Mucosa of stomach (tissue), 1 donor: ENCODE results near the gene CNNM1.

ENCODE experiments used
- H3K27me3 ChIP-seq: one replicate; pipeline ENCODE4 v1.7.0; 2013; ENCODE audit warnings: mild to moderate bottlenecking, low read length; ENCODE audit not compliant: control insufficient read depth, insufficient read depth
- H3K36me3 ChIP-seq: one replicate; pipeline ENCODE4 v1.7.0; 2013; ENCODE audit warnings: low read length; ENCODE audit not compliant: control insufficient read depth, insufficient read depth
- H3K4me1 ChIP-seq: one replicate; pipeline ENCODE4 v1.7.0; 2013; ENCODE audit warnings: mild to moderate bottlenecking, low read length; ENCODE audit not compliant: control insufficient read depth, insufficient read depth
- H3K4me3 ChIP-seq: one replicate; pipeline ENCODE4 v1.7.0; 2013; ENCODE audit warnings: low read length
- H3K9ac ChIP-seq: one replicate; pipeline ENCODE4 v1.7.0; 2013; ENCODE audit warnings: mild to moderate bottlenecking, low read length, moderate library complexity
- H3K9me3 ChIP-seq: one replicate; pipeline ENCODE4 v1.7.0; 2013; ENCODE audit warnings: mild to moderate bottlenecking, low read length, moderate library complexity; ENCODE audit not compliant: control insufficient read depth
- donor health status: Pancreatic carcinoma.

Gene CNNM1

GRCh38 chr10:99443500-99443899 is 114.3 kb downstream of the CNNM1 start:
- Histone ChIP-seq H3K9ac (no peak overlapping the region), H3K9me3 (no peaks in the 10 kb centered on the region), H3K4me1 (no peaks in the 10 kb centered on the region), H3K27me3 (peaks cover 4% of the 10 kb centered on the region), H3K4me3 (no peak overlapping the region), H3K36me3 (no peaks in the 10 kb centered on the region)
